Astrocyte of the spinal cord (primary cell): ENCODE results near the gene IL33.

ENCODE experiments used
- DNase-seq: peaks from one replicate; pipeline ENCODE4 v3.0.0; 2011; ENCODE audit warnings: low read depth, low spot score
- H3K4me3 ChIP-seq: 2 replicates; pipeline ENCODE4 v1.5.1; 2011; ENCODE audit warnings: low read depth, mild to moderate bottlenecking, low read length, moderate library complexity
- CTCF ChIP-seq: IDR thresholded peaks from 2 replicates; pipeline ENCODE4 v1.5.1; 2012; ENCODE audit warnings: low read depth, mild to moderate bottlenecking, low read length, inconsistent platforms
- in situ Hi-C: cut with HindIII; loops from 2 replicates; pipeline ENCODE4 v1.10.0; 2017; ENCODE audit warnings: low sequenced_read_pairs

The IL33 gene

GRCh38 chr9:6277417-6277816 is 61.8 kb downstream of the IL33 start:
- DNase-seq = no peak
- in situ Hi-C loops = no loop called here
- H3K4me3 ChIP-seq = no peak overlapping the region
- TF ChIP-seq CTCF = no peak

- TF ChIP-seq CTCF = no peak
- DNase-seq = no peak
- in situ Hi-C loops = no loop called here
- no peak overlapping the region for H3K4me3 ChIP-seq
Observed at GRCh38 chr9:6301858-6302257, 86.3 kb downstream of the IL33 start.

GRCh38 chr9:6302417-6302816 is 86.8 kb downstream of the IL33 start:
- TF ChIP-seq CTCF = no peak
- no peak overlapping the region for H3K4me3 ChIP-seq
- in situ Hi-C loops = no loop called here
- DNase-seq = no peak

- in situ Hi-C loops = no loop called here
- TF ChIP-seq CTCF = no peak
- H3K4me3 ChIP-seq = no peak overlapping the region
- DNase-seq = no peak
Observed at GRCh38 chr9:6304232-6304631, 88.6 kb downstream of the IL33 start.

- peak; percentile 44 for DNase-seq
- in situ Hi-C loops = no loop called here
Observed at GRCh38 chr9:6305954-6306563, 90.5 kb downstream of the IL33 start.

More at GRCh38 chr9:6305954-6306563, 90.5 kb downstream of the IL33 start:
- H3K4me3 ChIP-seq = no peak overlapping the region
- TF ChIP-seq CTCF = peak; percentile 46
